ENCODE data around the gene RFTN1. TPM values are rescaled to one million over a fixed set of nuclear protein-coding genes. Genes with fewer than 3 reads are reported as not detected.
A peak's percentile ranks its signal among the peaks of the same experiment; 100 is the strongest.

The RFTN1 gene
- total RNA-seq, 2 experiments from 2014 or later: 55.7 to 56.4 TPM

DNA sequence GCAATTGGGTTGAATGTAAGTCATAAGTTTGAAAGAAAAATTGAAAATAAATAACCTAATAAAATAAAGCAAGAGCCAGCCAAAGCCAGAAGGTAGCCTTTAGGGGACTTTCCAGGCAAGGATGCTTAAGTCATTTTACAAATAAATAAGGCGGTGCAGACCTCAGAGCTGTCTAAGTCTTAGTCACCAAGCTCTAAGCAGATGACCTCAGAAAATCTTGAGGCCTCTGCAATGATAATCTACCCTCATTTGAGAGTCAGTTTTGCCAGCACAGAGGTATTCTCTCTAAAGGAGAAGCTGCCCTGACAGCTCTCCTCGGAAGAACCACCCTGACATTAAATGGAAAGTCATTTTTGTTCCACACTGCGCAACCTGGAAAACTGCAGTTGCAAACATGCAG, 134.6 kb downstream of the RFTN1 start:
- peaks cover 97% of the 10 kb centered on the region for H3K4me1 Mint-ChIP-seq (ENCODE audit: low read depth)
- peaks cover 7% of the 10 kb centered on the region for H3K36me3 ChIP-seq (ENCODE audit: insufficient read depth, low read length)
- peak overlapping the region; percentile 90 for H3K27ac Mint-ChIP-seq
- peaks cover 58% of the 10 kb centered on the region for H3K36me3 Mint-ChIP-seq (ENCODE audit: low read depth)
- ATAC-seq (ENCODE audit: poor library complexity) (peak; percentile 13), DNase-seq (peak in 2 of 14 experiments; percentile 25 to 49)
- H3K4me3 ChIP-seq (ENCODE audit: low read length): no peak overlapping the region
- H3K27me3 ChIP-seq (ENCODE audit: control insufficient read depth in 1 of 2, insufficient read depth in 2 of 2, low read length in 2 of 2): no peaks in the 10 kb centered on the region
- H3K27ac ChIP-seq (ENCODE audit: low read depth in 1 of 2, low read length in 2 of 2): peak overlapping the region in 1 of 2 donors; percentile 44
- no peak overlapping the region for H3K4me3 Mint-ChIP-seq
- no peaks in the 10 kb centered on the region for H3K9me3 Mint-ChIP-seq
- ChIA-PET CTCF (interaction anchor here (0.7 kb wide), 1 partner anchor 111 kb away, joined by 5 read pairs; no protein-coding TSS in a partner anchor), POLR2A (interaction anchor here (1.2 to 1.6 kb wide), 2 partner anchors 83 to 115 kb away, joined by 3 to 4 read pairs; partner anchors contain the start of gene DPH3)
- TF ChIP-seq, protein P1, sequence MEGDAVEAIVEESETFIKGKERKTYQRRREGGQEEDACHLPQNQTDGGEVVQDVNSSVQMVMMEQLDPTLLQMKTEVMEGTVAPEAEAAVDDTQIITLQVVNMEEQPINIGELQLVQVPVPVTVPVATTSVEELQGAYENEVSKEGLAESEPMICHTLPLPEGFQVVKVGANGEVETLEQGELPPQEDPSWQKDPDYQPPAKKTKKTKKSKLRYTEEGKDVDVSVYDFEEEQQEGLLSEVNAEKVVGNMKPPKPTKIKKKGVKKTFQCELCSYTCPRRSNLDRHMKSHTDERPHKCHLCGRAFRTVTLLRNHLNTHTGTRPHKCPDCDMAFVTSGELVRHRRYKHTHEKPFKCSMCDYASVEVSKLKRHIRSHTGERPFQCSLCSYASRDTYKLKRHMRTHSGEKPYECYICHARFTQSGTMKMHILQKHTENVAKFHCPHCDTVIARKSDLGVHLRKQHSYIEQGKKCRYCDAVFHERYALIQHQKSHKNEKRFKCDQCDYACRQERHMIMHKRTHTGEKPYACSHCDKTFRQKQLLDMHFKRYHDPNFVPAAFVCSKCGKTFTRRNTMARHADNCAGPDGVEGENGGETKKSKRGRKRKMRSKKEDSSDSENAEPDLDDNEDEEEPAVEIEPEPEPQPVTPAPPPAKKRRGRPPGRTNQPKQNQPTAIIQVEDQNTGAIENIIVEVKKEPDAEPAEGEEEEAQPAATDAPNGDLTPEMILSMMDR (IDR thresholded peaks at IDR 0.05): no peak
- intact Hi-C loops (cut with DNase I, micrococcal nuclease): loop anchor here (5.0 kb wide), 3 partner anchors 67 to 103 kb away; no protein-coding TSS in a partner anchor
- H3K9me3 ChIP-seq (ENCODE audit: control insufficient read depth in 1 of 2, insufficient read depth in 1 of 2, low read length in 2 of 2): peaks cover 0 to 4% of the 10 kb centered on the region in 2 experiments
- H3K4me1 ChIP-seq (ENCODE audit: insufficient read depth, low read length): peaks cover 59% of the 10 kb centered on the region
- H3K27me3 Mint-ChIP-seq: no peaks in the 10 kb centered on the region

DNA sequence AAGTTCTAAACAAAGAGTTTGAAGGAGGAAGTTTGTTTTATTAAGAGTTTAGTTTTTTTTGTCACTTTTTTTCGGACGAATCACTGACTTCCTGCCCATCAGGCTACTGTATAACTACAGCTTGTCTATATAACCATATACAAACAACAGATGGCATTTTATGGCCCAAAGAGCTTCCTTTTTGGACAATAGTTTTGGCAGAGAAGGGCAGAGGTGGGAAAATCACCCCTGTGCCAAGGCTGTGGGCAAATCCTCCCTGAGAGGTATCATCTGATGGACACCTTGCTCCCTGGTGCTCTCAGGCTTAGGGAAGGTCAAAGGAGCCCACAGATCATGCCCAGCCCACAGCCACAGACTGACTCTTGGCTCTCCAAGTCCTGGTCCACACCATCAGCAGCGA, 135.1 kb downstream of the RFTN1 start:
- Mint-ChIP-seq H3K4me3 (peak overlapping the region; percentile 54), H3K36me3 (ENCODE audit: low read depth) (peaks cover 55% of the 10 kb centered on the region), H3K4me1 (ENCODE audit: low read depth) (peaks cover 98% of the 10 kb centered on the region), H3K9me3 (no peaks in the 10 kb centered on the region), H3K27ac (peak overlapping the region; percentile 90), H3K27me3 (no peaks in the 10 kb centered on the region)
- peaks cover 64% of the 10 kb centered on the region for H3K4me1 ChIP-seq (ENCODE audit: insufficient read depth, low read length)
- ATAC-seq (ENCODE audit: poor library complexity) (no peak), DNase-seq (no peak)
- H3K9me3 ChIP-seq (ENCODE audit: control insufficient read depth in 1 of 2, insufficient read depth in 1 of 2, low read length in 2 of 2): peaks cover 0 to 4% of the 10 kb centered on the region in 2 experiments
- POLR2A ChIA-PET: interaction anchor here (1.3 to 2.2 kb wide), 3 partner anchors 40 to 88 kb away, joined by 5 to 7 read pairs (median 7); no protein-coding TSS in a partner anchor
- peaks cover 7% of the 10 kb centered on the region for H3K36me3 ChIP-seq (ENCODE audit: insufficient read depth, low read length)
- CTCF ChIA-PET: interaction anchor here (0.7 kb wide), 1 partner anchor 110 kb away, joined by 5 read pairs; no protein-coding TSS in a partner anchor
- H3K27ac ChIP-seq (ENCODE audit: low read depth in 1 of 2, low read length in 2 of 2): peak overlapping the region; percentile 9 to 44
- H3K27me3 ChIP-seq (ENCODE audit: control insufficient read depth in 1 of 2, insufficient read depth in 2 of 2, low read length in 2 of 2): no peaks in the 10 kb centered on the region
- intact Hi-C loops (cut with DNase I, micrococcal nuclease): loop anchor here (5.0 kb wide), 3 partner anchors 66 to 104 kb away; no protein-coding TSS in a partner anchor
- TF ChIP-seq, protein P1 (IDR thresholded peaks at IDR 0.05): no peak
- no peak overlapping the region for H3K4me3 ChIP-seq (ENCODE audit: low read length)

DNA sequence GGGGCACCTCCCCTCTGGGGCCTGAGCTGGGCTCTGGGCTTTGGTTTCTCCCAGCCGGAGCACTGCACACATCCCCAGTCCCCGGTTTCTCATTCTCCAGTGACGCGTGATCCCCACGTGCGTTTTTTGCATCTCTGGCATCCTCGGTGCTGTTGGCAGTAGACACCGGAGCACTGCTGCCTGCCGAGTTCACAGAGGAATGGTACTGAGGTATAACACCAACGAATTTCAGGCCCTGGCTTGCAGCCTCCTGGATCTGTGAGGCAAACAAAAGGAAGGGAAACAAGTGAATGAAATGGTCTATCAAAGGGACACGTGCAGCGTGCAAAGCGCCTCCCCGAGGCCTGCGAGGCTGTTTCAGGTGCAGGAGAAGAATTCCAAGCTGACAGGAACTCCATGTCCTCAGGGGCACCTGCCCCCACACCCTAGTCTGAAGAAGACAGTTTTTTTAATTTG, 135.6 kb downstream of the RFTN1 start:
- Histone ChIP-seq H3K27me3 (ENCODE audit: control insufficient read depth in 1 of 2, insufficient read depth in 2 of 2, low read length in 2 of 2) (no peaks in the 10 kb centered on the region), H3K4me1 (ENCODE audit: insufficient read depth, low read length) (peaks cover 61% of the 10 kb centered on the region), H3K9me3 (ENCODE audit: control insufficient read depth in 1 of 2, insufficient read depth in 1 of 2, low read length in 2 of 2) (peaks cover 0 to 4% of the 10 kb centered on the region in 2 experiments), H3K36me3 (ENCODE audit: insufficient read depth, low read length) (peaks cover 7% of the 10 kb centered on the region), H3K4me3 (ENCODE audit: low read length) (no peak overlapping the region), H3K27ac (ENCODE audit: low read depth in 1 of 2, low read length in 2 of 2) (peak overlapping the region in 1 of 2 donors; percentile 44)
- DNase-seq: peak in 1 of 14 experiments; percentile 6
- ChIA-PET CTCF (no interaction called here), POLR2A (interaction anchor here (0.7 to 2.2 kb wide), 16 partner anchors 10 to 151 kb away, joined by 3 to 10 read pairs (median 4); partner anchors contain the start of genes OXNAD1 and RFTN1)
- Mint-ChIP-seq H3K4me1 (ENCODE audit: low read depth) (peaks cover 98% of the 10 kb centered on the region), H3K36me3 (ENCODE audit: low read depth) (peaks cover 50% of the 10 kb centered on the region), H3K27ac (peak overlapping the region; percentile 90), H3K27me3 (no peaks in the 10 kb centered on the region), H3K4me3 (peak overlapping the region; percentile 54), H3K9me3 (no peaks in the 10 kb centered on the region)
- intact Hi-C loops (cut with DNase I, micrococcal nuclease): loop anchor here (1.0 to 5.0 kb wide), 4 partner anchors 66 to 134 kb away; no protein-coding TSS in a partner anchor
- TF ChIP-seq, protein P1 (IDR thresholded peaks at IDR 0.05): no peak
- ATAC-seq (ENCODE audit: poor library complexity): peak; percentile 19

Measured in CD4-positive, alpha-beta T cell (primary cell).